HepG2 (cell line): ENCODE measurements around the gene TMEM135. TPM values are rescaled to one million over a fixed set of nuclear protein-coding genes. Genes with fewer than 3 reads are reported as not detected.

Experiments
- ATAC-seq: fragments of 200-7000 bp; cut with Tn5 transposase; 3 replicates; pipeline ENCODE4 v1.9.1; 2020; ENCODE audit warnings: mild to moderate bottlenecking, moderate library complexity
- BruUV-seq: library from RNA; stranded (reverse); fragments of 400-500 nt; replicated peaks from 2 replicates; lab custom pipeline; 2021; lab: Mats Ljungman, UMichigan
- CTCF ChIA-PET: fragments of 300-600 bp; formaldehyde crosslinking; extraction: SDS; loops from one replicate; lab custom pipeline; 2021; ENCODE audit warnings: low total read pairs, inconsistent platforms, low intra/inter-chr PET ratio; lab: Yijun Ruan, JAX
- POLR2A ChIA-PET: fragments of 350-600 bp; sonication (Branson Sonifier 250); formaldehyde crosslinking; loops from one replicate; lab custom pipeline; 2020; ENCODE audit warnings: antibody characterized with exemption, inconsistent platforms; lab: Yijun Ruan, JAX
- DNase-seq: peaks from one replicate; pipeline ENCODE4 v3.0.0-alpha.2; 2015; ENCODE audit warnings: low spot score
- FAIRE-seq: peaks from 3 replicates; lab custom pipeline; 2011; peaks lifted over from hg19 to GRCh38; lab: Jason Lieb, UNC
- H2AFZ ChIP-seq: one replicate; pipeline ENCODE4 v1.6.1; 2011; ENCODE audit warnings: low read length, inconsistent platforms
- H3K27ac ChIP-seq: fragments of 300-600 bp; 3 replicates; pipeline ENCODE4 v1.8.0; 2011; ENCODE audit warnings: mixed run types, mild to moderate bottlenecking, mixed read lengths, low read length, inconsistent platforms; ENCODE audit not compliant: insufficient read depth; ENCODE audit errors: extremely low read length
- H3K27me3 ChIP-seq, 2 experiments: fragments of 200-600 bp in 1 of 2; 2 replicates in 1 of 2; 3 replicates in 1 of 2; pipeline versions ENCODE4 v1.6.0 to v1.8.0; 2011; ENCODE audit warnings: low read length in 2 of 2, mild to moderate bottlenecking in 2 of 2, moderate library complexity in 2 of 2, inconsistent platforms in 1 of 2; ENCODE audit not compliant: insufficient read depth in 2 of 2, control insufficient read depth in 1 of 2
- H3K36me3 ChIP-seq, 2 experiments: fragments of 200-600 bp in 1 of 2; replicated peaks in 1 of 2; 2 replicates in 1 of 2; 3 replicates in 1 of 2; pipeline versions ENCODE4 v1.5.1 to v1.8.0; 2011; ENCODE audit warnings: low read length in 2 of 2, inconsistent platforms in 1 of 2; ENCODE audit not compliant: insufficient read depth in 2 of 2, control insufficient read depth in 1 of 2
- H3K4me1 ChIP-seq: 2 replicates; pipeline ENCODE4 v1.5.1; 2012; ENCODE audit warnings: low read length, inconsistent platforms; ENCODE audit not compliant: insufficient read depth
- H3K4me2 ChIP-seq: 2 replicates; pipeline ENCODE4 v1.6.0; 2011; ENCODE audit warnings: low read depth, low read length, inconsistent platforms
- H3K4me3 ChIP-seq, 3 experiments: fragments of 200-600 bp in 1 of 3; sonication (generic), shearing (Covaris generic) in 1 of 3; replicated peaks in 1 of 3; 2 replicates each; pipeline ENCODE4 v1.5.1; 2011 to 2016; ENCODE audit warnings: low read length in 3 of 3, inconsistent platforms in 2 of 3, low read depth in 2 of 3, mild to moderate bottlenecking in 2 of 3, control low read depth in 1 of 3, mixed read lengths in 1 of 3; ENCODE audit not compliant: insufficient read depth in 1 of 3
- H3K79me2 ChIP-seq: one replicate; pipeline ENCODE4 v1.6.1; 2011; ENCODE audit warnings: low read length, inconsistent platforms; ENCODE audit not compliant: insufficient read depth
- H3K9ac ChIP-seq: 2 replicates; pipeline ENCODE4 v1.6.0; 2011; ENCODE audit warnings: mild to moderate bottlenecking, low read depth, low read length, inconsistent platforms; ENCODE audit not compliant: insufficient read depth
- H3K9me3 ChIP-seq: 2 replicates; pipeline ENCODE4 v1.5.1; 2012; ENCODE audit warnings: mild to moderate bottlenecking, low read length
- H4K20me1 ChIP-seq: 2 replicates; pipeline ENCODE4 v1.6.0; 2011; ENCODE audit warnings: inconsistent platforms, mild to moderate bottlenecking, low read length, moderate library complexity; ENCODE audit not compliant: insufficient read depth
- CAMTA2 ChIP-seq: sonication (generic); formaldehyde crosslinking; IDR thresholded peaks from 2 replicates; pipeline ENCODE4 v1.4.0; 2020; ENCODE audit warnings: mild to moderate bottlenecking, missing genetic modification reagents, borderline replicate concordance
- FOSL2 ChIP-seq: sonication (generic); formaldehyde crosslinking; IDR thresholded peaks from 2 replicates; pipeline ENCODE4 v1.4.0; 2020; ENCODE audit warnings: missing genetic modification reagents
- HMGA1 ChIP-seq: sonication (generic); formaldehyde crosslinking; conservative IDR thresholded peaks from 2 replicates; pipeline ENCODE4 v1.4.0; 2020; ENCODE audit warnings: missing genetic modification reagents
- SUZ12 ChIP-seq: fragments of 150-350 bp; IDR thresholded peaks from 2 replicates; pipeline ENCODE4 v1.6.1; 2014; ENCODE audit warnings: low read depth, low read length
- TOPORS ChIP-seq: sonication (generic); formaldehyde crosslinking; IDR thresholded peaks from 2 replicates; pipeline ENCODE4 v1.8.0; 2023; ENCODE audit warnings: mild to moderate bottlenecking, missing genetic modification reagents
- U2AF2 ChIP-seq: fragments of 200-400 bp; formaldehyde crosslinking; IDR thresholded peaks from 2 replicates; pipeline ENCODE4 v1.6.1; 2017; ENCODE audit warnings: low read depth, mild to moderate bottlenecking, low read length
- YY1 ChIP-seq: IDR thresholded peaks from 2 replicates; pipeline ENCODE4 v1.6.1; 2011; ENCODE audit warnings: low read length, low read depth, moderate library complexity, mild to moderate bottlenecking; ENCODE audit not compliant: insufficient read depth, insufficient replicate concordance
- ZMYM2 ChIP-seq: sonication (generic); formaldehyde crosslinking; IDR thresholded peaks from 2 replicates; pipeline ENCODE4 v1.8.0; 2022; ENCODE audit warnings: mild to moderate bottlenecking, missing genetic modification reagents
- ZNF17 ChIP-seq: sonication (generic); formaldehyde crosslinking; IDR thresholded peaks from 2 replicates; pipeline ENCODE4 v1.5.0; 2020; ENCODE audit warnings: mild to moderate bottlenecking, missing genetic modification reagents
- ZNF230 ChIP-seq: sonication (generic); formaldehyde crosslinking; IDR thresholded peaks from 2 replicates; pipeline ENCODE4 v1.4.0; 2020; ENCODE audit warnings: mild to moderate bottlenecking, missing genetic modification reagents
- ZNF530 ChIP-seq: sonication (generic); formaldehyde crosslinking; IDR thresholded peaks from 2 replicates; pipeline ENCODE4 v1.5.0; 2020; ENCODE audit warnings: low read depth, mild to moderate bottlenecking, missing genetic modification reagents
- ZNF607 ChIP-seq: sonication (generic); formaldehyde crosslinking; IDR thresholded peaks from 2 replicates; pipeline ENCODE4 v1.5.1; 2020; ENCODE audit warnings: missing genetic modification reagents, mild to moderate bottlenecking, borderline replicate concordance
- ZNF75D ChIP-seq: sonication (generic); formaldehyde crosslinking; IDR thresholded peaks from 2 replicates; pipeline ENCODE4 v1.8.1; 2023; ENCODE audit warnings: missing genetic modification reagents, mild to moderate bottlenecking, borderline replicate concordance
- ZNF780A ChIP-seq: sonication (generic); formaldehyde crosslinking; IDR thresholded peaks from 2 replicates; pipeline ENCODE4 v1.8.0; 2022; ENCODE audit warnings: mild to moderate bottlenecking, missing genetic modification reagents, moderate library complexity
- ZNF782 ChIP-seq: sonication (generic); formaldehyde crosslinking; IDR thresholded peaks from 2 replicates; pipeline ENCODE4 v1.4.0; 2020; ENCODE audit warnings: missing genetic modification reagents, mild to moderate bottlenecking, borderline replicate concordance
- WGBS: methylation state at CpG from one replicate; pipeline ENCODE4 v1.1.6; 2017; ENCODE audit warnings: low lambda C conversion rate; 5-methylcytosine and 5-hydroxymethylcytosine counted together
- in situ Hi-C: cut with HindIII; loops from 2 replicates; pipeline ENCODE4 v1.10.0; 2017; ENCODE audit warnings: low pct_unique_long_range_greater_than_20kb; ENCODE audit not compliant: extremely low pct_ligation_motif_present
- intact Hi-C: fragments of 100-400 bp; cut with micrococcal nuclease; formaldehyde crosslinking; loops from one replicate; pipeline ENCODE4 v1.10.0; 2022; ENCODE audit not compliant: unreplicated experiment
- polyA plus RNA-seq, 8 experiments: library from polyadenylated mRNA; depleted of rRNA in 3 of 8; stranded (reverse) in 7 of 8; unstranded in 1 of 8; fragments of >200 nt; fragmentation: Illumina TruSeq in 4 of 8; extraction: Trizol in 4 of 8; gene quantifications; 2 replicates each; pipeline versions ENCODE4 v1.2.1 to v1.2.3, GENCODE V29; 2011 to 2016; ENCODE audit warnings: low read depth in 4 of 8, missing spikeins in 1 of 8, mixed read lengths in 1 of 8; ENCODE audit not compliant: insufficient read depth in 1 of 8
- total RNA-seq, 5 experiments: library from RNA; depleted of rRNA; stranded (reverse); fragments of >200 nt; fragmentation: Illumina TruSeq; extraction: Trizol; gene quantifications; 2 replicates each; pipeline ENCODE4 v1.2.3, GENCODE V29; 2016; ENCODE audit warnings: low read depth in 1 of 5
- TF ChIP-seq, protein P1 (sequence below): IDR thresholded peaks from 2 replicates; pipeline ENCODE4 v1.6.1; 2012; ENCODE audit warnings: low read length, improper control_type of control experiment
- TF ChIP-seq, protein P2 (sequence below): IDR thresholded peaks from 2 replicates; pipeline ENCODE4 v1.6.1; 2016; ENCODE audit warnings: missing compliant biosample characterization, missing genetic modification reagents, borderline replicate concordance
- TF ChIP-seq, protein P3 (sequence below): sonication (generic); formaldehyde crosslinking; IDR thresholded peaks from 2 replicates; pipeline ENCODE4 v1.5.1; 2020; ENCODE audit warnings: missing genetic modification reagents, mild to moderate bottlenecking, borderline replicate concordance

Gene TMEM135
- total and polyA plus RNA-seq, 2 of the 13 experiments (the other 11 are each of a cell fraction or from before 2014, with no cell fraction given): 36.6 to 88.9 TPM

DNA sequence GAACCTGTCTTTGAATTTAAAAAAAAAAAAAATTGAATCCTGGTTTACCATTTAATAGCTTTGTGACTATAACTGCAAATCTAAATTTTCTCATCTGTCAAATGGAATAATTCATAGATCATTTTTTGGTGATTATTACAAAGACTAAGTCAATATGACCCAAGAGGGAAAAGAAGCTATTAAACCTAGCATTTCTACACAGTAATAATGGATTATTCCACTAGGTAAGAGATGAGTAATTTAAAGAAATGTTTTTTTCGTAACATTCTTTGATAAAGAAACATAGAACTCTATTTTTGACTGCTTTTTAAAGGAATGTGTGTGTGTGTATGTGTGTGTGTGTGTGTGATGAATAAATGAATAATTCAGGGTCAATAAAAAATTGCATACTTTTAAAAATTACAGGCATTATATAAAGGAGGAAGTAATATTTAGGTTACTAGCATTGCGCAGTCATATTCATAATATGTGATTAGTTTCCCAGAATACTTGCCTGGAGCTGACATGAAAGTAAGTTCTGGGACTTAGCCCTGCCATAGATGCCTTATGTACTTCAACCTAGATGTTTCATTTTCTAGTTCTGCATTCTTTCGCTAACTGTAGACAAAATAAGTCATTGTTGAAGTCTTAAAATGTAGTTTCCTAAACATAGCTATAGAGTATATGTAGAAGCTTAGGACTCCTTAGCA is 72.9 kb downstream of the TMEM135 start:
- BruUV-seq: no TSS peak
- POLR2A ChIA-PET: interaction anchor here (0.8 to 1.6 kb wide), 2 partner anchors 12 to 13 kb away, joined by 3 read pairs; no protein-coding TSS in a partner anchor
- in situ Hi-C loops: no loop called here
- Histone ChIP-seq H3K9ac (no peak overlapping the region), H3K36me3 (peaks cover 3 to 5% of the 10 kb centered on the region in 2 experiments; a peak in 1 of 5 replicates), H3K4me1 (peaks cover 10% of the 10 kb centered on the region), H3K4me3 (no peak overlapping the region), H3K27ac (no peak overlapping the region), H3K4me2 (no peak overlapping the region), H2AFZ (no peak overlapping the region), H3K27me3 (no peaks in the 10 kb centered on the region), H3K9me3 (no peaks in the 10 kb centered on the region), H4K20me1 (peaks cover 6% of the 10 kb centered on the region; the same call in 1 of the 2 replicates), H3K79me2 (peaks cover 55% of the 10 kb centered on the region)
- no peak for DNase-seq
- no peak for FAIRE-seq
- CTCF ChIA-PET: no interaction called here
- intact Hi-C loops: no loop called here
- 78% methylated on average over 3 of the region's 3 CpGs for WGBS
- no peak for ATAC-seq
- TF ChIP-seq ZMYM2 (CRISPR knock-in tag) (no peak), U2AF2 (no peak), CAMTA2 (CRISPR knock-in tag) (no peak), YY1 (no peak), HMGA1 (no peak), SUZ12 (no peak), ZNF782 (CRISPR knock-in tag) (no peak), TOPORS (CRISPR knock-in tag) (no peak), ZNF230 (no peak), ZNF780A (no peak), ZNF75D (no peak), FOSL2 (no peak), ZNF17 (CRISPR knock-in tag) (no peak), ZNF530 (CRISPR knock-in tag) (no peak), ZNF607 (CRISPR knock-in tag) (no peak)
- TF ChIP-seq, protein P1, sequence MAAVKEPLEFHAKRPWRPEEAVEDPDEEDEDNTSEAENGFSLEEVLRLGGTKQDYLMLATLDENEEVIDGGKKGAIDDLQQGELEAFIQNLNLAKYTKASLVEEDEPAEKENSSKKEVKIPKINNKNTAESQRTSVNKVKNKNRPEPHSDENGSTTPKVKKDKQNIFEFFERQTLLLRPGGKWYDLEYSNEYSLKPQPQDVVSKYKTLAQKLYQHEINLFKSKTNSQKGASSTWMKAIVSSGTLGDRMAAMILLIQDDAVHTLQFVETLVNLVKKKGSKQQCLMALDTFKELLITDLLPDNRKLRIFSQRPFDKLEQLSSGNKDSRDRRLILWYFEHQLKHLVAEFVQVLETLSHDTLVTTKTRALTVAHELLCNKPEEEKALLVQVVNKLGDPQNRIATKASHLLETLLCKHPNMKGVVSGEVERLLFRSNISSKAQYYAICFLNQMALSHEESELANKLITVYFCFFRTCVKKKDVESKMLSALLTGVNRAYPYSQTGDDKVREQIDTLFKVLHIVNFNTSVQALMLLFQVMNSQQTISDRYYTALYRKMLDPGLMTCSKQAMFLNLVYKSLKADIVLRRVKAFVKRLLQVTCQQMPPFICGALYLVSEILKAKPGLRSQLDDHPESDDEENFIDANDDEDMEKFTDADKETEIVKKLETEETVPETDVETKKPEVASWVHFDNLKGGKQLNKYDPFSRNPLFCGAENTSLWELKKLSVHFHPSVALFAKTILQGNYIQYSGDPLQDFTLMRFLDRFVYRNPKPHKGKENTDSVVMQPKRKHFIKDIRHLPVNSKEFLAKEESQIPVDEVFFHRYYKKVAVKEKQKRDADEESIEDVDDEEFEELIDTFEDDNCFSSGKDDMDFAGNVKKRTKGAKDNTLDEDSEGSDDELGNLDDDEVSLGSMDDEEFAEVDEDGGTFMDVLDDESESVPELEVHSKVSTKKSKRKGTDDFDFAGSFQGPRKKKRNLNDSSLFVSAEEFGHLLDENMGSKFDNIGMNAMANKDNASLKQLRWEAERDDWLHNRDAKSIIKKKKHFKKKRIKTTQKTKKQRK: no peak
- TF ChIP-seq, protein P2, sequence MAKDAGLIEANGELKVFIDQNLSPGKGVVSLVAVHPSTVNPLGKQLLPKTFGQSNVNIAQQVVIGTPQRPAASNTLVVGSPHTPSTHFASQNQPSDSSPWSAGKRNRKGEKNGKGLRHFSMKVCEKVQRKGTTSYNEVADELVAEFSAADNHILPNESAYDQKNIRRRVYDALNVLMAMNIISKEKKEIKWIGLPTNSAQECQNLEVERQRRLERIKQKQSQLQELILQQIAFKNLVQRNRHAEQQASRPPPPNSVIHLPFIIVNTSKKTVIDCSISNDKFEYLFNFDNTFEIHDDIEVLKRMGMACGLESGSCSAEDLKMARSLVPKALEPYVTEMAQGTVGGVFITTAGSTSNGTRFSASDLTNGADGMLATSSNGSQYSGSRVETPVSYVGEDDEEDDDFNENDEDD (CRISPR knock-in tag): no peak
- TF ChIP-seq, protein P3, sequence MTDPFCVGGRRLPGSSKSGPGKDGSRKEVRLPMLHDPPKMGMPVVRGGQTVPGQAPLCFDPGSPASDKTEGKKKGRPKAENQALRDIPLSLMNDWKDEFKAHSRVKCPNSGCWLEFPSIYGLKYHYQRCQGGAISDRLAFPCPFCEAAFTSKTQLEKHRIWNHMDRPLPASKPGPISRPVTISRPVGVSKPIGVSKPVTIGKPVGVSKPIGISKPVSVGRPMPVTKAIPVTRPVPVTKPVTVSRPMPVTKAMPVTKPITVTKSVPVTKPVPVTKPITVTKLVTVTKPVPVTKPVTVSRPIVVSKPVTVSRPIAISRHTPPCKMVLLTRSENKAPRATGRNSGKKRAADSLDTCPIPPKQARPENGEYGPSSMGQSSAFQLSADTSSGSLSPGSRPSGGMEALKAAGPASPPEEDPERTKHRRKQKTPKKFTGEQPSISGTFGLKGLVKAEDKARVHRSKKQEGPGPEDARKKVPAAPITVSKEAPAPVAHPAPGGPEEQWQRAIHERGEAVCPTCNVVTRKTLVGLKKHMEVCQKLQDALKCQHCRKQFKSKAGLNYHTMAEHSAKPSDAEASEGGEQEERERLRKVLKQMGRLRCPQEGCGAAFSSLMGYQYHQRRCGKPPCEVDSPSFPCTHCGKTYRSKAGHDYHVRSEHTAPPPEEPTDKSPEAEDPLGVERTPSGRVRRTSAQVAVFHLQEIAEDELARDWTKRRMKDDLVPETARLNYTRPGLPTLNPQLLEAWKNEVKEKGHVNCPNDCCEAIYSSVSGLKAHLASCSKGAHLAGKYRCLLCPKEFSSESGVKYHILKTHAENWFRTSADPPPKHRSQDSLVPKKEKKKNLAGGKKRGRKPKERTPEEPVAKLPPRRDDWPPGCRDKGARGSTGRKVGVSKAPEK (CRISPR knock-in tag): no peak
